ENCODE data around the gene SAMMSON.

The SAMMSON gene

DNA sequence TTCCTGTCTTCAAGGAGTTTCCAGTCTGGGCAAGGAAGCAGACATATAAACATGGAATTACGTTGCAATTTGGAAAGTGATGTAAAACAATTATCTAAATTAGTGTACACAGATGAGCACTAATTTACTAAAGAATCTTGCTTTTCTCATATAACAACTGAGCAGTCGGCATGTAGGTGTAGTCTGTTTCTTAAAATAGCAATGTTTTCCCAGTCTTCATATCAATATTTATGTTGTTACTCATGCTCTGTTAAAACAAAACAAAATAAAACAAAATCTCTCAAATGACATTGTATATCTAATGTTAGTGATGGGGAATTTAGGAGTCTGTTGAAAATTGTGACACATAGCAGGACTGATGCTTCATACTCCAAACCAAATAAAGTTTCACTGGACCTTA, 75.6 kb downstream of the SAMMSON start:
- Histone ChIP-seq H3K4me1 (ENCODE audit: control insufficient read depth in 1 of 2, insufficient read depth in 2 of 2, low read length in 2 of 2) (no peaks in the 10 kb centered on the region), H3K36me3 (ENCODE audit: control insufficient read depth in 1 of 2, insufficient read depth in 2 of 2, low read length in 2 of 2) (no peaks in the 10 kb centered on the region), H3K4me3 (ENCODE audit: low read depth in 1 of 2, low read length in 2 of 2) (no peak overlapping the region), H3K27ac (ENCODE audit: low read depth, low read length) (no peak overlapping the region), H3K27me3 (ENCODE audit: control insufficient read depth in 1 of 2, insufficient read depth in 2 of 2, low read length in 2 of 2) (peaks cover 0 to 4% of the 10 kb centered on the region in 2 donors), H3K9ac (ENCODE audit: low read depth in 1 of 2, low read length in 2 of 2) (no peak overlapping the region), H3K9me3 (ENCODE audit: control insufficient read depth in 1 of 2, low read length in 2 of 2) (no peaks in the 10 kb centered on the region)

- H3K9me3 ChIP-seq (ENCODE audit: control insufficient read depth in 1 of 2, low read length in 2 of 2): no peaks in the 10 kb centered on the region
- no peak overlapping the region for H3K27ac ChIP-seq (ENCODE audit: low read depth, low read length)
- no peak overlapping the region for H3K9ac ChIP-seq (ENCODE audit: low read depth in 1 of 2, low read length in 2 of 2)
- peaks cover 0 to 4% of the 10 kb centered on the region in 2 donors for H3K27me3 ChIP-seq (ENCODE audit: control insufficient read depth in 1 of 2, insufficient read depth in 2 of 2, low read length in 2 of 2)
- H3K4me3 ChIP-seq (ENCODE audit: low read depth in 1 of 2, low read length in 2 of 2): no peak overlapping the region
- H3K4me1 ChIP-seq (ENCODE audit: control insufficient read depth in 1 of 2, insufficient read depth in 2 of 2, low read length in 2 of 2): no peaks in the 10 kb centered on the region
- H3K36me3 ChIP-seq (ENCODE audit: control insufficient read depth in 1 of 2, insufficient read depth in 2 of 2, low read length in 2 of 2): no peaks in the 10 kb centered on the region
These were observed 76.9 kb downstream of the SAMMSON start for GRCh38 chr3:70076396-70076795.

GRCh38 chr3:70078778-70079177, 79.2 kb downstream of the SAMMSON start:
- H3K9me3 ChIP-seq (ENCODE audit: control insufficient read depth in 1 of 2, low read length in 2 of 2): no peaks in the 10 kb centered on the region
- H3K27me3 ChIP-seq (ENCODE audit: control insufficient read depth in 1 of 2, insufficient read depth in 2 of 2, low read length in 2 of 2): peaks cover under 1 to 4% of the 10 kb centered on the region in 2 donors
- H3K36me3 ChIP-seq (ENCODE audit: control insufficient read depth in 1 of 2, insufficient read depth in 2 of 2, low read length in 2 of 2): no peaks in the 10 kb centered on the region
- no peak overlapping the region for H3K27ac ChIP-seq (ENCODE audit: low read depth, low read length)
- no peak overlapping the region for H3K9ac ChIP-seq (ENCODE audit: low read depth in 1 of 2, low read length in 2 of 2)
- no peak overlapping the region for H3K4me3 ChIP-seq (ENCODE audit: low read depth in 1 of 2, low read length in 2 of 2)
- H3K4me1 ChIP-seq (ENCODE audit: control insufficient read depth in 1 of 2, insufficient read depth in 2 of 2, low read length in 2 of 2): no peaks in the 10 kb centered on the region

DNA sequence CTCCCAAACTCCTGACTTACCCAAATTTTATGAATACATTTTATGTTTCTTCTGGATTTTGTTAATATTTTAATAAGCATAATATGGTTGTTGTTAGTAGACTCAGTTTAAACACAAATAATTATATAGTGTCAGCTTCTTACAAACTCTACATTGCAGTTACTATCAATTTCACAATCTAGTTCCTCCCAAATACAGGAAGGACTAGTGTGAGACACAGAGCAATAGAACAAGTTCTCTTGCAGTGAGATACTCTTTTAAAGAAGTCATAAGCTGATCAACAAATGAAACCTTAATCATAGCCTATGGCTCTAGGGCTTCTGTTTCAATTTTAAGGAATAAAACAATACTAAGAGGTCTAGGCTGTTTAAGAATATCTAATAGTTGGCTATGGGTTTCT, 86.1 kb downstream of the SAMMSON start:
- H3K4me1 ChIP-seq (ENCODE audit: control insufficient read depth in 1 of 2, insufficient read depth in 2 of 2, low read length in 2 of 2): no peaks in the 10 kb centered on the region
- H3K9me3 ChIP-seq (ENCODE audit: control insufficient read depth in 1 of 2, low read length in 2 of 2): no peaks in the 10 kb centered on the region
- no peak overlapping the region for H3K9ac ChIP-seq (ENCODE audit: low read depth in 1 of 2, low read length in 2 of 2)
- H3K27ac ChIP-seq (ENCODE audit: low read depth, low read length): no peak overlapping the region
- peaks cover 0 to 2% of the 10 kb centered on the region in 2 donors for H3K27me3 ChIP-seq (ENCODE audit: control insufficient read depth in 1 of 2, insufficient read depth in 2 of 2, low read length in 2 of 2)
- no peak overlapping the region for H3K4me3 ChIP-seq (ENCODE audit: low read depth in 1 of 2, low read length in 2 of 2)
- no peaks in the 10 kb centered on the region for H3K36me3 ChIP-seq (ENCODE audit: control insufficient read depth in 1 of 2, insufficient read depth in 2 of 2, low read length in 2 of 2)

GRCh38 chr3:70086336-70086735, 86.8 kb downstream of the SAMMSON start:
- Histone ChIP-seq H3K36me3 (ENCODE audit: control insufficient read depth in 1 of 2, insufficient read depth in 2 of 2, low read length in 2 of 2) (no peaks in the 10 kb centered on the region), H3K27me3 (ENCODE audit: control insufficient read depth in 1 of 2, insufficient read depth in 2 of 2, low read length in 2 of 2) (peaks cover 0 to 2% of the 10 kb centered on the region in 2 donors), H3K4me1 (ENCODE audit: control insufficient read depth in 1 of 2, insufficient read depth in 2 of 2, low read length in 2 of 2) (no peaks in the 10 kb centered on the region), H3K9me3 (ENCODE audit: control insufficient read depth in 1 of 2, low read length in 2 of 2) (no peaks in the 10 kb centered on the region), H3K4me3 (ENCODE audit: low read depth in 1 of 2, low read length in 2 of 2) (no peak overlapping the region), H3K27ac (ENCODE audit: low read depth, low read length) (no peak overlapping the region), H3K9ac (ENCODE audit: low read depth in 1 of 2, low read length in 2 of 2) (no peak overlapping the region)

DNA sequence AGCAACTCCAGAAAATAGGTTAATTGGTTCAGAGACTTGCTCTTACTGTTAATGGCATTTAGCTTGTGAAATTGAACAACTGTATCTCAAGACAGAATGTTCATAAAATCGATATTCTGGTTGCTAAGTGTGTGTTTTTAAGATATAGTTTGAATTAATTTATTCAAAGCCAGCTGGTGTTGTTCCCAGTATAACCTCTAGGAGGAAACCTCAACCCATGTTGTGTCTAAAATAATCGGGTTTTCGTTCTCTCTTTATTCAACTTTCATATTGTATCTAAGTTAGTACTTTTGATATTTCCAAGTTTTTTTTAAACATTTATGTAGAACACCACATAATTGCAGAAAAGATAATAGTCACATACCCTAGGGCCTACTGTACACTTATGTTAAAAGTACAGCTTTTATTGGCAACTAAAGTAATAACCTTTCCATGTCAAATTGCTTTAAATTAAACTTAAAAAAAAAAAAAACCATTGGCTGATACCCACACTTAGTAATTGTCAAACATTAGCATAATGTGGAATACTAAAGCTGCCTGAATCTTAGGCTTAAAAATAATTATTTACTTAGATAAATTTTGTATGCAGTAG, 90.9 kb downstream of the SAMMSON start:
- no peak overlapping the region for H3K9ac ChIP-seq (ENCODE audit: low read depth in 1 of 2, low read length in 2 of 2)
- no peaks in the 10 kb centered on the region for H3K36me3 ChIP-seq (ENCODE audit: control insufficient read depth in 1 of 2, insufficient read depth in 2 of 2, low read length in 2 of 2)
- no peaks in the 10 kb centered on the region for H3K4me1 ChIP-seq (ENCODE audit: control insufficient read depth in 1 of 2, insufficient read depth in 2 of 2, low read length in 2 of 2)
- no peaks in the 10 kb centered on the region for H3K9me3 ChIP-seq (ENCODE audit: control insufficient read depth in 1 of 2, low read length in 2 of 2)
- no peak overlapping the region for H3K27ac ChIP-seq (ENCODE audit: low read depth, low read length)
- H3K4me3 ChIP-seq (ENCODE audit: low read depth in 1 of 2, low read length in 2 of 2): no peak overlapping the region
- H3K27me3 ChIP-seq (ENCODE audit: control insufficient read depth in 1 of 2, insufficient read depth in 2 of 2, low read length in 2 of 2): no peaks in the 10 kb centered on the region

- no peaks in the 10 kb centered on the region for H3K36me3 ChIP-seq (ENCODE audit: control insufficient read depth in 1 of 2, insufficient read depth in 2 of 2, low read length in 2 of 2)
- H3K4me3 ChIP-seq (ENCODE audit: low read depth in 1 of 2, low read length in 2 of 2): no peak overlapping the region
- H3K9ac ChIP-seq (ENCODE audit: low read depth in 1 of 2, low read length in 2 of 2): no peak overlapping the region
- no peaks in the 10 kb centered on the region for H3K9me3 ChIP-seq (ENCODE audit: control insufficient read depth in 1 of 2, low read length in 2 of 2)
- no peaks in the 10 kb centered on the region for H3K27me3 ChIP-seq (ENCODE audit: control insufficient read depth in 1 of 2, insufficient read depth in 2 of 2, low read length in 2 of 2)
- no peak overlapping the region for H3K27ac ChIP-seq (ENCODE audit: low read depth, low read length)
- H3K4me1 ChIP-seq (ENCODE audit: control insufficient read depth in 1 of 2, insufficient read depth in 2 of 2, low read length in 2 of 2): no peaks in the 10 kb centered on the region
These were observed 94.7 kb downstream of the SAMMSON start for GRCh38 chr3:70094197-70094596.

DNA sequence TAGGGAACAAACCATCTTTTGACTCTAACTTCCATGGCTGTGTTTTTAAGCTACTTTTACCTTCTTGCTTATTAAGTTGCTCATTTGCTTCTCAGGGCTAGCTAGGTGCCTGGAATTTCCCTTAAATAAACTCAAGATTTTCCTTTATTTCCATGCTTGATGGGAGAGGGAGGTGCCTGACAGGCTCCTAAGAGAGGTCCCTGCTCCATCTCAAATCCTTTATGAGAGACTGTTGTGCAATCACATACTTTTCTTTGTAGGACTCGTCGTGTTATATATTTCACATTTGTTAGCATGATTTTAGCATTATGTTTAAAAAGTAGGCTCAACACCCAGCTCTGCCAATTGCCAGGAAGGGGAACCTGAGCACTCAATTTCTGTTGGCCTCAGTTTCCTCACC, 95.7 kb downstream of the SAMMSON start:
- H3K36me3 ChIP-seq (ENCODE audit: control insufficient read depth in 1 of 2, insufficient read depth in 2 of 2, low read length in 2 of 2): no peaks in the 10 kb centered on the region
- no peaks in the 10 kb centered on the region for H3K4me1 ChIP-seq (ENCODE audit: control insufficient read depth in 1 of 2, insufficient read depth in 2 of 2, low read length in 2 of 2)
- no peak overlapping the region for H3K9ac ChIP-seq (ENCODE audit: low read depth in 1 of 2, low read length in 2 of 2)
- H3K27me3 ChIP-seq (ENCODE audit: control insufficient read depth in 1 of 2, insufficient read depth in 2 of 2, low read length in 2 of 2): no peaks in the 10 kb centered on the region
- H3K27ac ChIP-seq (ENCODE audit: low read depth, low read length): no peak overlapping the region
- no peak overlapping the region for H3K4me3 ChIP-seq (ENCODE audit: low read depth in 1 of 2, low read length in 2 of 2)
- no peaks in the 10 kb centered on the region for H3K9me3 ChIP-seq (ENCODE audit: control insufficient read depth in 1 of 2, low read length in 2 of 2)

- no peaks in the 10 kb centered on the region for H3K36me3 ChIP-seq (ENCODE audit: control insufficient read depth in 1 of 2, insufficient read depth in 2 of 2, low read length in 2 of 2)
- no peak overlapping the region for H3K27ac ChIP-seq (ENCODE audit: low read depth, low read length)
- no peaks in the 10 kb centered on the region for H3K9me3 ChIP-seq (ENCODE audit: control insufficient read depth in 1 of 2, low read length in 2 of 2)
- H3K27me3 ChIP-seq (ENCODE audit: control insufficient read depth in 1 of 2, insufficient read depth in 2 of 2, low read length in 2 of 2): no peaks in the 10 kb centered on the region
- no peak overlapping the region for H3K9ac ChIP-seq (ENCODE audit: low read depth in 1 of 2, low read length in 2 of 2)
- H3K4me3 ChIP-seq (ENCODE audit: low read depth in 1 of 2, low read length in 2 of 2): no peak overlapping the region
- no peaks in the 10 kb centered on the region for H3K4me1 ChIP-seq (ENCODE audit: control insufficient read depth in 1 of 2, insufficient read depth in 2 of 2, low read length in 2 of 2)
These were observed 97.0 kb downstream of the SAMMSON start for GRCh38 chr3:70096376-70097066.

DNA sequence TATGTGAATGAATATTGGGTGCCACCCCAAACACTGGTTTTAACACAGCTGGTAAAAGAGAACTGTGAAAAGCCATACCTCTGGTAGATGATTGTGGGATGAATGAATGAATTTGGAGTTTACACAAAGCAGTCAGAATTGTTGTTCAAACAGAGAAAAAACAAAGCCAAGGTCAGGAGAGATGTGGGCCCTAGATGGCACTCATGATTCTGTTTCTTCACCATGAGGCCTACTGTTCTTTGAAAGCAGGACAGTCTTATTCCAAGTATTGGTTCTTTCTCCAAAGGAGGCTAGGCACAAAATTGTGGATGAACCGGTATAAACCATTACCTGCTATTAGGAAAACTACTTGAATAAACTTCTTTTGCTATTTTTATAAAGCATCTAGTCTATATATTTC, 97.6 kb downstream of the SAMMSON start:
- Histone ChIP-seq H3K27ac (ENCODE audit: low read depth, low read length) (no peak overlapping the region), H3K4me1 (ENCODE audit: control insufficient read depth in 1 of 2, insufficient read depth in 2 of 2, low read length in 2 of 2) (no peaks in the 10 kb centered on the region), H3K9ac (ENCODE audit: low read depth in 1 of 2, low read length in 2 of 2) (no peak overlapping the region), H3K9me3 (ENCODE audit: control insufficient read depth in 1 of 2, low read length in 2 of 2) (no peaks in the 10 kb centered on the region), H3K36me3 (ENCODE audit: control insufficient read depth in 1 of 2, insufficient read depth in 2 of 2, low read length in 2 of 2) (no peaks in the 10 kb centered on the region), H3K4me3 (ENCODE audit: low read depth in 1 of 2, low read length in 2 of 2) (no peak overlapping the region), H3K27me3 (ENCODE audit: control insufficient read depth in 1 of 2, insufficient read depth in 2 of 2, low read length in 2 of 2) (no peaks in the 10 kb centered on the region)
